Measurements from ENCODE around the gene ZBTB11.
A peak's percentile ranks its signal among the peaks of the same experiment; 100 is the strongest.
"Not testable (repeated sequence)": the region's sequence is repeated elsewhere in the genome, so short reads cannot be mapped to it uniquely, and the experiment has no call there.

Gene ZBTB11

GRCh38 chr3:101629219-101629618, 47.7 kb downstream of the ZBTB11 start:
- no peak for TF ChIP-seq POLR2AphosphoS5 (IDR thresholded peaks at IDR 0.05; ENCODE audit: low read depth, low read length)
- TF ChIP-seq POLR2A (IDR thresholded peaks at IDR 0.05; ENCODE audit: low read depth, low read length), result no peak
- TF ChIP-seq TAF1 (IDR thresholded peaks at IDR 0.05; ENCODE audit: borderline replicate concordance, low read depth, low read length), result no peak
- FAIRE-seq, result no peak
- DNase-seq (ENCODE audit: insufficient read length), result no peak

- DNase-seq (ENCODE audit: insufficient read length), result no peak
- TF ChIP-seq POLR2AphosphoS5 (IDR thresholded peaks at IDR 0.05; ENCODE audit: low read depth, low read length), result no peak
- TF ChIP-seq TAF1 (IDR thresholded peaks at IDR 0.05; ENCODE audit: borderline replicate concordance, low read depth, low read length), result no peak
- TF ChIP-seq POLR2A (IDR thresholded peaks at IDR 0.05; ENCODE audit: low read depth, low read length), result no peak
- FAIRE-seq, result no peak
These were observed 51.1 kb downstream of the ZBTB11 start for GRCh38 chr3:101625879-101626278.

- no peak for DNase-seq (ENCODE audit: insufficient read length)
- no peak for FAIRE-seq
- no peak for TF ChIP-seq POLR2AphosphoS5 (IDR thresholded peaks at IDR 0.05; ENCODE audit: low read depth, low read length)
- no peak for TF ChIP-seq POLR2A (IDR thresholded peaks at IDR 0.05; ENCODE audit: low read depth, low read length)
- TF ChIP-seq TAF1 (IDR thresholded peaks at IDR 0.05; ENCODE audit: borderline replicate concordance, low read depth, low read length), result no peak
These were observed 52.1 kb downstream of the ZBTB11 start for GRCh38 chr3:101624857-101625256.

GRCh38 chr3:101623656-101624055, 53.3 kb downstream of the ZBTB11 start:
- TF ChIP-seq POLR2A (IDR thresholded peaks at IDR 0.05; ENCODE audit: low read depth, low read length), result no peak
- no peak for TF ChIP-seq POLR2AphosphoS5 (IDR thresholded peaks at IDR 0.05; ENCODE audit: low read depth, low read length)
- TF ChIP-seq TAF1 (IDR thresholded peaks at IDR 0.05; ENCODE audit: borderline replicate concordance, low read depth, low read length), result no peak
- DNase-seq (ENCODE audit: insufficient read length) (no peak), FAIRE-seq (no peak)

- TF ChIP-seq POLR2AphosphoS5 (IDR thresholded peaks at IDR 0.05; ENCODE audit: low read depth, low read length) (no peak), TAF1 (IDR thresholded peaks at IDR 0.05; ENCODE audit: borderline replicate concordance, low read depth, low read length) (no peak), POLR2A (IDR thresholded peaks at IDR 0.05; ENCODE audit: low read depth, low read length) (no peak)
- DNase-seq (ENCODE audit: insufficient read length), result no peak
- FAIRE-seq, result no peak
These were observed 57.2 kb downstream of the ZBTB11 start for GRCh38 chr3:101619734-101620133.

GRCh38 chr3:101618726-101619125, 58.2 kb downstream of the ZBTB11 start:
- no peak for DNase-seq (ENCODE audit: insufficient read length)
- TF ChIP-seq POLR2AphosphoS5 (IDR thresholded peaks at IDR 0.05; ENCODE audit: low read depth, low read length) (no peak), POLR2A (IDR thresholded peaks at IDR 0.05; ENCODE audit: low read depth, low read length) (no peak), TAF1 (IDR thresholded peaks at IDR 0.05; ENCODE audit: borderline replicate concordance, low read depth, low read length) (no peak)
- FAIRE-seq, result no peak

- no peak for FAIRE-seq
- TF ChIP-seq POLR2AphosphoS5 (IDR thresholded peaks at IDR 0.05; ENCODE audit: low read depth, low read length) (no peak), POLR2A (IDR thresholded peaks at IDR 0.05; ENCODE audit: low read depth, low read length) (no peak), TAF1 (IDR thresholded peaks at IDR 0.05; ENCODE audit: borderline replicate concordance, low read depth, low read length) (no peak)
- DNase-seq (ENCODE audit: insufficient read length), result no peak
These were observed 59.5 kb downstream of the ZBTB11 start for GRCh38 chr3:101617478-101617877.

GRCh38 chr3:101615525-101615924, 61.4 kb downstream of the ZBTB11 start:
- FAIRE-seq (no peak), DNase-seq (ENCODE audit: insufficient read length) (no peak)
- TF ChIP-seq TAF1 (IDR thresholded peaks at IDR 0.05; ENCODE audit: borderline replicate concordance, low read depth, low read length) (no peak), POLR2A (IDR thresholded peaks at IDR 0.05; ENCODE audit: low read depth, low read length) (no peak), POLR2AphosphoS5 (IDR thresholded peaks at IDR 0.05; ENCODE audit: low read depth, low read length) (no peak)

- FAIRE-seq; DNase-seq (ENCODE audit: insufficient read length): not testable (repeated sequence)
These were observed 63.9 kb downstream of the ZBTB11 start for GRCh38 chr3:101613014-101613413.

GRCh38 chr3:101611023-101611422, 65.9 kb downstream of the ZBTB11 start:
- FAIRE-seq (peak; percentile 64), DNase-seq (ENCODE audit: insufficient read length) (peak; percentile 21)
- TF ChIP-seq POLR2A (IDR thresholded peaks at IDR 0.05; ENCODE audit: low read depth, low read length), result no peak
- no peak for TF ChIP-seq TAF1 (IDR thresholded peaks at IDR 0.05; ENCODE audit: borderline replicate concordance, low read depth, low read length)
- no peak for TF ChIP-seq POLR2AphosphoS5 (IDR thresholded peaks at IDR 0.05; ENCODE audit: low read depth, low read length)

GRCh38 chr3:101605398-101605797, 71.5 kb downstream of the ZBTB11 start:
- DNase-seq (ENCODE audit: insufficient read length), result not testable (repeated sequence)

GRCh38 chr3:101603184-101603583, 73.7 kb downstream of the ZBTB11 start:
- TF ChIP-seq POLR2AphosphoS5 (IDR thresholded peaks at IDR 0.05; ENCODE audit: low read depth, low read length) (no peak), POLR2A (IDR thresholded peaks at IDR 0.05; ENCODE audit: low read depth, low read length) (no peak), TAF1 (IDR thresholded peaks at IDR 0.05; ENCODE audit: borderline replicate concordance, low read depth, low read length) (no peak)
- DNase-seq (ENCODE audit: insufficient read length) (no peak), FAIRE-seq (no peak)

More at GRCh38 chr3:101605398-101605797, 71.5 kb downstream of the ZBTB11 start:
- FAIRE-seq, result not testable (repeated sequence)

- no peak for FAIRE-seq
These were observed 74.2 kb downstream of the ZBTB11 start for GRCh38 chr3:101602731-101603130.

More at GRCh38 chr3:101602731-101603130, 74.2 kb downstream of the ZBTB11 start:
- TF ChIP-seq POLR2A (IDR thresholded peaks at IDR 0.05; ENCODE audit: low read depth, low read length) (no peak), POLR2AphosphoS5 (IDR thresholded peaks at IDR 0.05; ENCODE audit: low read depth, low read length) (no peak), TAF1 (IDR thresholded peaks at IDR 0.05; ENCODE audit: borderline replicate concordance, low read depth, low read length) (no peak)
- DNase-seq (ENCODE audit: insufficient read length), result no peak
